NCI-H2196 (cell line): Measurements from ENCODE around the gene FAM181B.

Experiments used
- DNase-seq: peaks from one replicate; lab custom pipeline; 2025; ENCODE audit not compliant: unreplicated experiment; lab: John Stamatoyannopoulos, UW

The FAM181B gene

GRCh38 chr11:82733444-82734119, at the start of gene FAM181B:
TSS of gene FAM181B (minus strand) at chr11:82733864. CDS start at chr11:82733729, 135 bp downstream.
- DNase-seq = no peak

- DNase-seq = no peak
These were observed 49.2 kb upstream of the FAM181B start for GRCh38 chr11:82782825-82783374.

GRCh38 chr11:82778776-82779175, 45.1 kb upstream of the FAM181B start:
- no peak for DNase-seq

GRCh38 chr11:82776377-82776776, 42.7 kb upstream of the FAM181B start:
- DNase-seq = no peak

GRCh38 chr11:82775736-82776346, 42.2 kb upstream of the FAM181B start:
- DNase-seq = peak; percentile 36

- DNase-seq = no peak
These were observed 41.6 kb upstream of the FAM181B start for GRCh38 chr11:82775218-82775617.

- DNase-seq = no peak
These were observed 38.1 kb upstream of the FAM181B start for GRCh38 chr11:82771781-82772180.

GRCh38 chr11:82767123-82767522, 33.5 kb upstream of the FAM181B start:
- no peak for DNase-seq

- DNase-seq = no peak
These were observed 31.9 kb upstream of the FAM181B start for GRCh38 chr11:82765466-82766034.

- no peak for DNase-seq
These were observed 29.5 kb upstream of the FAM181B start for GRCh38 chr11:82763167-82763566.

GRCh38 chr11:82759649-82760048, 26.0 kb upstream of the FAM181B start:
- no peak for DNase-seq

GRCh38 chr11:82757660-82758357, 24.1 kb upstream of the FAM181B start:
- no peak for DNase-seq

GRCh38 chr11:82756765-82757639, 23.3 kb upstream of the FAM181B start:
- DNase-seq = no peak

- no peak for DNase-seq
These were observed 20.7 kb upstream of the FAM181B start for GRCh38 chr11:82754410-82754809.

GRCh38 chr11:82753921-82754320, 20.3 kb upstream of the FAM181B start:
- DNase-seq = no peak

- DNase-seq = no peak
These were observed 19.1 kb upstream of the FAM181B start for GRCh38 chr11:82752801-82753200.

- DNase-seq = no peak
These were observed 17.0 kb upstream of the FAM181B start for GRCh38 chr11:82750643-82751139.

- no peak for DNase-seq
These were observed 13.8 kb upstream of the FAM181B start for GRCh38 chr11:82747471-82747870.

- DNase-seq = no peak
These were observed 4.4 kb upstream of the FAM181B start for GRCh38 chr11:82738091-82738490.

GRCh38 chr11:82734120-82734479, 436 bp upstream of the FAM181B start:
- no peak for DNase-seq
